SK-N-SH (cell line): Measurements from ENCODE around the gene POGK. TPM values are rescaled to one million over a fixed set of nuclear protein-coding genes. Genes with fewer than 3 reads are reported as not detected.

Source experiments
- CTCF ChIA-PET: fragments of 300-600, 350-600 bp; formaldehyde crosslinking; extraction: SDS; loops from one replicate; lab custom pipeline; 2021; lab: Yijun Ruan, JAX
- POLR2A ChIA-PET: fragments of 350-600 bp; sonication (Branson Sonifier 250); formaldehyde crosslinking; extraction: SDS; loops from one replicate; lab custom pipeline; 2020; ENCODE audit warnings: antibody characterized with exemption, inconsistent platforms; lab: Yijun Ruan, JAX
- DNase-seq: peaks from one replicate; pipeline ENCODE4 v3.0.0; 2012
- H2AFZ ChIP-seq: fragments of 200-600 bp; sonication (generic); 2 replicates; pipeline ENCODE4 v1.8.1; 2016; ENCODE audit warnings: antibody characterized with exemption, mild to moderate bottlenecking, low read depth
- H3F3A ChIP-seq: fragments of 200-600 bp; sonication (generic); replicated peaks from 2 replicates; pipeline ENCODE3; 2016; ENCODE audit warnings: antibody characterized with exemption, mild to moderate bottlenecking; ENCODE audit not compliant: insufficient read depth
- H3K27ac ChIP-seq, 2 experiments: fragments of 200-500 bp in 1 of 2; fragments of 200-600 bp in 1 of 2; sonication (Bioruptor generic) in 1 of 2; sonication (generic), shearing (Covaris generic) in 1 of 2; 2 replicates each; pipeline versions ENCODE4 v1.5.1 to v1.6.1; 2014 to 2016; ENCODE audit warnings: low read depth in 2 of 2, inconsistent platforms in 1 of 2, low read length in 1 of 2, mild to moderate bottlenecking in 1 of 2, mixed read lengths in 1 of 2
- H3K27me3 ChIP-seq: fragments of 200-600 bp; sonication (generic), shearing (Covaris generic); 2 replicates; pipeline ENCODE4 v1.6.1; 2016; ENCODE audit warnings: mixed run types; ENCODE audit not compliant: insufficient read depth
- H3K36me3 ChIP-seq, 2 experiments: fragments of 200-500 bp in 1 of 2; fragments of 200-600 bp in 1 of 2; sonication (Bioruptor generic) in 1 of 2; sonication (generic) in 1 of 2; replicated peaks in 1 of 2; 2 replicates each; pipeline versions ENCODE3 to v1.5.1; 2014 to 2016; ENCODE audit warnings: low read length in 1 of 2, mild to moderate bottlenecking in 1 of 2; ENCODE audit not compliant: insufficient read depth in 2 of 2, control insufficient read depth in 1 of 2
- H3K4me1 ChIP-seq, 2 experiments: fragments of 200-500 bp in 1 of 2; fragments of 200-600 bp in 1 of 2; sonication (Bioruptor generic) in 1 of 2; sonication (generic), shearing (Covaris generic) in 1 of 2; 2 replicates each; pipeline versions ENCODE4 v1.5.1 to v1.6.1; 2014 to 2016; ENCODE audit warnings: low read depth in 1 of 2, low read length in 1 of 2, mixed run types in 1 of 2; ENCODE audit not compliant: insufficient read depth in 2 of 2, control insufficient read depth in 1 of 2
- H3K4me2 ChIP-seq: fragments of 200-600 bp; sonication (generic), shearing (Covaris generic); 2 replicates; pipeline ENCODE4 v1.6.1; 2017; ENCODE audit warnings: mixed run types
- H3K4me3 ChIP-seq, 2 experiments: fragments of 200-500 bp in 1 of 2; fragments of 200-600 bp in 1 of 2; sonication (Bioruptor generic) in 1 of 2; sonication (generic), shearing (Covaris generic) in 1 of 2; 2 replicates each; pipeline versions ENCODE4 v1.5.1 to v1.8.1; 2014 to 2016; ENCODE audit warnings: low read depth in 2 of 2, inconsistent platforms in 1 of 2, low read length in 1 of 2, mild to moderate bottlenecking in 1 of 2, mixed read lengths in 1 of 2, moderate library complexity in 1 of 2
- H3K79me2 ChIP-seq: fragments of 200-600 bp; sonication (generic); 2 replicates; pipeline ENCODE4 v1.8.1; 2017; ENCODE audit warnings: mild to moderate bottlenecking; ENCODE audit not compliant: insufficient read depth
- H3K9ac ChIP-seq: fragments of 200-600 bp; sonication (generic); 2 replicates; pipeline ENCODE4 v1.6.1; 2017; ENCODE audit warnings: mixed run types
- H3K9me2 ChIP-seq: fragments of 200-600 bp; sonication (generic); 2 replicates; pipeline ENCODE4 v1.6.1; 2017; ENCODE audit warnings: mixed run types
- H3K9me3 ChIP-seq: fragments of 200-600 bp; sonication (generic); 2 replicates; pipeline ENCODE4 v1.6.1; 2017; ENCODE audit warnings: mixed run types, mild to moderate bottlenecking, moderate library complexity
- H4K20me1 ChIP-seq: fragments of 200-600 bp; sonication (generic); 2 replicates; pipeline ENCODE4 v1.6.1; 2017; ENCODE audit warnings: mild to moderate bottlenecking, mixed run types; ENCODE audit not compliant: insufficient read depth
- CHD2 ChIP-seq: fragments of 150-350 bp; IDR thresholded peaks from 2 replicates; pipeline ENCODE4 v1.6.1; 2018; ENCODE audit warnings: low read length; ENCODE audit not compliant: partially characterized antibody
- FOSL2 ChIP-seq: IDR thresholded peaks from 2 replicates; pipeline ENCODE4 v1.4.0; 2012; ENCODE audit warnings: low read depth, mild to moderate bottlenecking, moderate library complexity, borderline replicate concordance
- FOXJ3 ChIP-seq: sonication (generic); formaldehyde crosslinking; IDR thresholded peaks from 2 replicates; pipeline ENCODE4 v1.5.1; 2020; ENCODE audit warnings: mild to moderate bottlenecking, missing genetic modification reagents
- MEF2A ChIP-seq: IDR thresholded peaks from 2 replicates; pipeline ENCODE4 v1.4.0; 2012; ENCODE audit warnings: low read depth, borderline replicate concordance
- MXI1 ChIP-seq: IDR thresholded peaks from 2 replicates; pipeline ENCODE4 v1.6.1; 2012; ENCODE audit warnings: mild to moderate bottlenecking, low read depth, low read length, improper control_type of control experiment
- NRF1 ChIP-seq: IDR thresholded peaks from 2 replicates; pipeline ENCODE4 v1.6.1; 2012; ENCODE audit warnings: low read depth, mild to moderate bottlenecking, low read length
- RCOR1 ChIP-seq: fragments of 150-350 bp; IDR thresholded peaks from 2 replicates; pipeline ENCODE4 v1.6.1; 2017; ENCODE audit warnings: antibody characterized with exemption, low read length
- RFX5 ChIP-seq: IDR thresholded peaks from 2 replicates; pipeline ENCODE4 v1.6.1; 2012; ENCODE audit warnings: mild to moderate bottlenecking, improper control_type of control experiment, low read length
- RXRA ChIP-seq: IDR thresholded peaks from 2 replicates; pipeline ENCODE4 v1.4.0; 2012; ENCODE audit warnings: low read depth, mild to moderate bottlenecking, borderline replicate concordance
- TAF1 ChIP-seq: IDR thresholded peaks from 2 replicates; pipeline ENCODE4 v1.6.1; 2012; ENCODE audit warnings: low read depth, mild to moderate bottlenecking, low read length, moderate library complexity, borderline replicate concordance
- TEAD4 ChIP-seq: IDR thresholded peaks from 2 replicates; pipeline ENCODE4 v1.4.0; 2012; ENCODE audit warnings: mild to moderate bottlenecking, borderline replicate concordance; ENCODE audit not compliant: insufficient read depth
- WGBS: methylation state at CpG from one replicate; pipeline ENCODE4 v1.1.6; 2017; ENCODE audit warnings: low lambda C conversion rate; 5-methylcytosine and 5-hydroxymethylcytosine counted together
- polyA plus RNA-seq, 3 experiments: library from polyadenylated mRNA; depleted of rRNA; stranded (reverse); fragments of >200 nt; gene quantifications; 2 replicates each; pipeline ENCODE4 v1.2.3, GENCODE V29; 2012
- TF ChIP-seq, protein P1 (sequence below): IDR thresholded peaks from 2 replicates; pipeline ENCODE4 v1.4.0; 2012; ENCODE audit warnings: low read depth, borderline replicate concordance
- TF ChIP-seq, protein P2 (sequence below): fragments of 200-600 bp; sonication (generic); IDR thresholded peaks from 2 replicates; pipeline ENCODE4 v1.6.1; 2017; ENCODE audit warnings: antibody characterized with exemption, mild to moderate bottlenecking, moderate library complexity
- TF ChIP-seq, protein P3 (sequence below): IDR thresholded peaks from 2 replicates; pipeline ENCODE4; 2012

The POGK gene
- polyA plus RNA-seq, 1 of the 3 experiments (the other 2 are of a cell fraction), result 13.9 TPM

DNA sequence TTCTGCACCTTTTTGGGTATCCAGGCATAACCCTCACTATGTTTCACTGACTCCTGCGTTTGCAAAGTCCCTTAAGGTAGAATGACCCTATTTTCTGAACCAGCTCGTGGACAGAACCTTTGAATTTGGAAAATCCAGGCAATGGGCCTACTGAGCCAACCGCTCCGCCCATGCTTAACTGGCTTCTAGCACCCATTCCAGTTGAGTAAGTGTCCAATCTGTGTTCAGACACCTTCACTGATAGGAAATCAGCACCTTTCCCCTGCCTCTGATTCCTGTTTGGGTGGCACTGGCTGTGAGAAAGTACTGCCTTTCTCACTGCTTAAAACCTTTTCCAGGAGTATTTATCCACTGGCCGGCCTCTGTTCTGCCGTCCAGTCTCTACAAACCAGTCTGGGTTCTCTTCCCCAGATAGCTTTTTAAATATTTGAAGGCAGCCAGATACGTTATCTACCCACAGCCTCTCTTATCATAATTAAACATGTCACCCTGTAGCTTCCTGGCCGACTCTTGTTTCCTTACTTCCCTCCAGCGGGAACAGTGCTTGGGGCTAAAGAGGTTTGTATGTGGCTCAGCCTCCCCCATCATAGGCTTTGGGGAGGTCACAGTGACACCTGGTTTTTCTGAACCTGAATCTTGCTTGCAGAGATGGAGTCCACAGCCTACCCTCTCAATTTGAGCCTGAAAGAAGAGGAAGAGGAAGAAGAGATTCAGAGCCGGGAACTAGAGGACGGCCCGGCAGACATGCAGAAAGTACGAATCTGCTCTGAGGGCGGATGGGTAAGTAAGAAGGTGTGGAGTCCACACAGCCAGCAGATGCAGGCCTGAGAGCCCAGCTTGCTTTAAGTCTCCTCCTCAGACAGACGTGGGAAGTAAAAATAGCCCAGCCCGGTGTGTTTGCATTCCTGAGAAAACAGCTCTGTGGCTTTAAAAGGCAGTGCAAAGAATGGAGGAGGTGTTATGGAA is 1.3 kb downstream of the POGK start:
- Histone ChIP-seq H3K9me2 (no peaks in the 10 kb centered on the region), H3K27ac (peak overlapping the region; percentile 12 to 91; a peak in 3 of 4 replicates), H3K4me3 (peak overlapping the region; percentile 71 to 78), H3K36me3 (peaks cover 30 to 48% of the 10 kb centered on the region in 2 experiments), H3K4me1 (peaks cover 15 to 23% of the 10 kb centered on the region in 2 experiments; a peak in 3 of 4 replicates), H3K79me2 (peaks cover 47% of the 10 kb centered on the region), H3F3A (no peaks in the 10 kb centered on the region), H3K9ac (peak overlapping the region; percentile 73), H3K9me3 (no peaks in the 10 kb centered on the region), H4K20me1 (0 out of 2 replicates have a peak, but pooled peaks cover 4% of the 10 kb centered on the region), H2AFZ (peak overlapping the region; percentile 72), H3K4me2 (peak overlapping the region; percentile 83), H3K27me3 (no peaks in the 10 kb centered on the region)
- ChIA-PET CTCF (interaction anchor here (1.3 to 1.5 kb wide), 3 partner anchors 14 to 15 kb away, joined by 3 read pairs; no protein-coding TSS in a partner anchor), POLR2A (interaction anchor here (1.5 kb wide), 1 partner anchor 14 kb away, joined by 4 read pairs; no protein-coding TSS in a partner anchor)
- no peak for TF ChIP-seq RCOR1
- TF ChIP-seq MXI1, result 0 out of 2 replicates have a peak, but pooled peaks have one; percentile 14
- WGBS, result 67% methylated on average over 16 of the region's 16 CpGs
- peak; percentile 20 for DNase-seq

DNA sequence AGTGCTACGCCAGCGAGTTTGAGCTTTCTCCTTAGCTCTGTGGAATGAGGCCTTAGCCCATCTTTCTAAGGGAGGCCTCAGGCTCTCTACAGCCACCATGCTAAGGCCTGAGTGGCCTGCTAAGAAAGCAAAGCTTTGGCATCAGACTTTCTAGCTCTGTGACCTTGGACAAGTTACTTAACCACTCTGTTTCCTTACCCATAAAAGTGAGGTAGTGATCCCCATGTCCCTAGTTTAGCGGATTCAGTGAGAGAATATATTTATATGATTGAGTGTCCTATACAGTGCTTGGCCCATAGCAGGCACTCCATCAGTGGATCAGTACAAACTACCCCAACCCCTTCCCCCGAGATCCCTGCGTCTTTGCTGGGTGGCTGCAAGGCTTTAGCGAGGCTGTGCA is 4.0 kb downstream of the POGK start:
- CTCF ChIA-PET, result interaction anchor here (2.2 kb wide), 1 partner anchor 10 kb away, joined by 8 read pairs; no protein-coding TSS in a partner anchor
- TF ChIP-seq, protein P1, sequence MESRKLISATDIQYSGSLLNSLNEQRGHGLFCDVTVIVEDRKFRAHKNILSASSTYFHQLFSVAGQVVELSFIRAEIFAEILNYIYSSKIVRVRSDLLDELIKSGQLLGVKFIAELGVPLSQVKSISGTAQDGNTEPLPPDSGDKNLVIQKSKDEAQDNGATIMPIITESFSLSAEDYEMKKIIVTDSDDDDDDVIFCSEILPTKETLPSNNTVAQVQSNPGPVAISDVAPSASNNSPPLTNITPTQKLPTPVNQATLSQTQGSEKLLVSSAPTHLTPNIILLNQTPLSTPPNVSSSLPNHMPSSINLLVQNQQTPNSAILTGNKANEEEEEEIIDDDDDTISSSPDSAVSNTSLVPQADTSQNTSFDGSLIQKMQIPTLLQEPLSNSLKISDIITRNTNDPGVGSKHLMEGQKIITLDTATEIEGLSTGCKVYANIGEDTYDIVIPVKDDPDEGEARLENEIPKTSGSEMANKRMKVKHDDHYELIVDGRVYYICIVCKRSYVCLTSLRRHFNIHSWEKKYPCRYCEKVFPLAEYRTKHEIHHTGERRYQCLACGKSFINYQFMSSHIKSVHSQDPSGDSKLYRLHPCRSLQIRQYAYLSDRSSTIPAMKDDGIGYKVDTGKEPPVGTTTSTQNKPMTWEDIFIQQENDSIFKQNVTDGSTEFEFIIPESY, result no peak
- TF ChIP-seq RCOR1 (no peak), NRF1 (no peak), MEF2A (no peak), CHD2 (no peak), FOSL2 (no peak), TAF1 (no peak), TEAD4 (no peak), FOXJ3 (CRISPR knock-in tag) (no peak), RXRA (no peak), RFX5 (no peak)
- TF ChIP-seq, protein P2, sequence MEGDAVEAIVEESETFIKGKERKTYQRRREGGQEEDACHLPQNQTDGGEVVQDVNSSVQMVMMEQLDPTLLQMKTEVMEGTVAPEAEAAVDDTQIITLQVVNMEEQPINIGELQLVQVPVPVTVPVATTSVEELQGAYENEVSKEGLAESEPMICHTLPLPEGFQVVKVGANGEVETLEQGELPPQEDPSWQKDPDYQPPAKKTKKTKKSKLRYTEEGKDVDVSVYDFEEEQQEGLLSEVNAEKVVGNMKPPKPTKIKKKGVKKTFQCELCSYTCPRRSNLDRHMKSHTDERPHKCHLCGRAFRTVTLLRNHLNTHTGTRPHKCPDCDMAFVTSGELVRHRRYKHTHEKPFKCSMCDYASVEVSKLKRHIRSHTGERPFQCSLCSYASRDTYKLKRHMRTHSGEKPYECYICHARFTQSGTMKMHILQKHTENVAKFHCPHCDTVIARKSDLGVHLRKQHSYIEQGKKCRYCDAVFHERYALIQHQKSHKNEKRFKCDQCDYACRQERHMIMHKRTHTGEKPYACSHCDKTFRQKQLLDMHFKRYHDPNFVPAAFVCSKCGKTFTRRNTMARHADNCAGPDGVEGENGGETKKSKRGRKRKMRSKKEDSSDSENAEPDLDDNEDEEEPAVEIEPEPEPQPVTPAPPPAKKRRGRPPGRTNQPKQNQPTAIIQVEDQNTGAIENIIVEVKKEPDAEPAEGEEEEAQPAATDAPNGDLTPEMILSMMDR, result no peak
- TF ChIP-seq, protein P3, sequence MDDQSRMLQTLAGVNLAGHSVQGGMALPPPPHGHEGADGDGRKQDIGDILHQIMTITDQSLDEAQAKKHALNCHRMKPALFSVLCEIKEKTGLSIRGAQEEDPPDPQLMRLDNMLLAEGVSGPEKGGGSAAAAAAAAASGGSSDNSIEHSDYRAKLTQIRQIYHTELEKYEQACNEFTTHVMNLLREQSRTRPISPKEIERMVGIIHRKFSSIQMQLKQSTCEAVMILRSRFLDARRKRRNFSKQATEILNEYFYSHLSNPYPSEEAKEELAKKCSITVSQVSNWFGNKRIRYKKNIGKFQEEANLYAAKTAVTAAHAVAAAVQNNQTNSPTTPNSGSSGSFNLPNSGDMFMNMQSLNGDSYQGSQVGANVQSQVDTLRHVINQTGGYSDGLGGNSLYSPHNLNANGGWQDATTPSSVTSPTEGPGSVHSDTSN, result no peak
- TF ChIP-seq, all 33 proteins: peak for 0
- H3F3A ChIP-seq, result no peaks in the 10 kb centered on the region
- H4K20me1 ChIP-seq, result peaks cover 4% of the 10 kb centered on the region; the same call in 1 of the 2 replicates
- H3K27me3 ChIP-seq, result no peaks in the 10 kb centered on the region
- H3K9me3 ChIP-seq, result no peaks in the 10 kb centered on the region
- H3K4me2 ChIP-seq, result no peak overlapping the region
- H2AFZ ChIP-seq, result no peak overlapping the region
- peaks cover 15 to 21% of the 10 kb centered on the region in 2 experiments; a peak in 3 of 4 replicates for H3K4me1 ChIP-seq
- peaks cover 57% of the 10 kb centered on the region for H3K79me2 ChIP-seq
- no peak overlapping the region for H3K27ac ChIP-seq
- peaks cover 54 to 75% of the 10 kb centered on the region in 2 experiments for H3K36me3 ChIP-seq
- POLR2A ChIA-PET, result interaction anchor here (1.4 kb wide), 1 partner anchor 11 kb away, joined by 5 read pairs; no protein-coding TSS in a partner anchor
- WGBS, result 100% methylated on average over 4 of the region's 6 CpGs
- H3K9me2 ChIP-seq, result no peaks in the 10 kb centered on the region
- no peak for DNase-seq
- no peak overlapping the region for H3K4me3 ChIP-seq
- H3K9ac ChIP-seq, result no peak overlapping the region
